GM13976 (cell line): ENCODE measurements around the gene CASP4.

ENCODE experiments used
- DNase-seq: peaks from one replicate; pipeline ENCODE4 v3.0.0; 2012; ENCODE audit warnings: low spot score
- CTCF ChIP-seq: IDR thresholded peaks from 2 replicates; pipeline ENCODE4 v1.5.1; 2012; ENCODE audit warnings: borderline replicate concordance, mild to moderate bottlenecking; ENCODE audit not compliant: insufficient read depth; ENCODE audit errors: extremely low read depth, missing control alignments, control extremely low read depth
- in situ Hi-C: fragments of 300-500 bp; cut with MboI; formaldehyde crosslinking; loops from one replicate; pipeline ENCODE4 v1.12.0; 2022; ENCODE audit warnings: low sequenced_read_pairs, mixed read lengths, inconsistent platforms; ENCODE audit not compliant: unreplicated experiment

Gene CASP4

GRCh38 chr11:104968355-104968855 is at the start of gene CASP4:
Gene CASP4 (minus strand): TSS chr11:104968574. CDS start chr11:104968525, 49 bp downstream.
- TF ChIP-seq CTCF: no peak
- in situ Hi-C loops: no loop called here
- peak; percentile 13 for DNase-seq

GRCh38 chr11:105007463-105007862 is 39.1 kb upstream of the CASP4 start:
- DNase-seq: no peak
- no peak for TF ChIP-seq CTCF
- in situ Hi-C loops: no loop called here

GRCh38 chr11:105005451-105005845 is 37.1 kb upstream of the CASP4 start:
- no peak for TF ChIP-seq CTCF
- no peak for DNase-seq
- in situ Hi-C loops: no loop called here

DNA sequence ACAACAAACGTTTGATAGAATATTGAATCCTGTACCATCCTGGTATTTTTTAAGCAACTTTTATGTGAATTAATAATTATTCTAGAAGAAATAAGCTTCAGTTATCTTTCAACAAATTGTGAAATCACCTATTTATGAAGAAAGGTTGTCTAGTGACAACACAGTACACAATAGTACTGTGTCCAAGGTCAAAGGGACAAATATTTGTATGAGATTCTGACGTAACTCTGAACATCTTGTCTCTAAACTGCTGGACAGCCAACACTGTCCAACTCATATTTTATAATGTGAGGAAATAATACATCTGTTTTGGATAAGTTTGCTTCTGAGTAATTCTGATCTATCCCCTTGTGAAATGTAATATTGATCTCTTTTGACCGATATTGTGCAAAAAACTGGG is 35.6 kb upstream of the CASP4 start:
- in situ Hi-C loops: no loop called here
- no peak for TF ChIP-seq CTCF
- DNase-seq: no peak

DNA sequence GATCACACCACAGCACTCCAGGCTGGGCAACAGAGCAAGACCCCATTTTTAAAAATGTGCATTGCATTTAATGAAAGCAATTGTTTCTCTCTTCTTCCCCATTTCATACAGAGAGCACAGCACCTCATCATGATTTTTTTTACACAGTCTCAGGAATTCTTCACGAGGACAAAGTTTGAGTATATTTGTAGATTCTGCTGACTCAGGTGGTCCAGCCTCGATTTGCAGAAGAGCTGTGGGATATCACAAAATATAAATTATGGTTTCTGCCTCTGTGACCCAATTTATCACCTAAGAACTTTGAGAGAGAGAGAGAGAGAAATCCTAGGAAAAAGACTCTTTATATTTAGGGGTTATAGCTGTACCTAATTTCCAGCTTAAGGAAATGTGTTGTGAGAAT is 34.8 kb upstream of the CASP4 start:
- no peak for TF ChIP-seq CTCF
- in situ Hi-C loops: no loop called here

DNA sequence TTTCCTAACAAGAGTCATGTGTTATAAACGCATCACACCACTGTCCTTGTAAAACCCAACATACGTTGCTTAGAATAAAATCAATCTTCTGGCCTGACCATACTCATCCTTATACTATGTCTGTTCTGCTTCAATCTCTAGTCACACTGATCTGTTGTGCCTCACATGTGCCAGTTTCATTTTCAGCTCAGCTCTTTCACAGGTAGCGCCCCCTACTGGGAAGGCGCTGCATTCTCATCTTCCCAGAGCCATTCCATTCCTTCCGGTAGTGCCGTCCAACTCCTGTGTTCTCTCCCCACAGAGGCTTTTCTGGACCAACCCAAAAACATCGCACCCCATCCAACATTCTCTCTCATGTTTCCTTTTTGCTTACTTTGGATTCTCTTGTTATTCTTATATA is 32.4 kb upstream of the CASP4 start:
- peak; percentile 28 for DNase-seq
- in situ Hi-C loops: no loop called here
- peak; percentile 83 for TF ChIP-seq CTCF

More for the DNA sequence above, 34.8 kb upstream of the CASP4 start:
- DNase-seq: no peak

- in situ Hi-C loops: no loop called here
- no peak for TF ChIP-seq CTCF
- DNase-seq: no peak
Measured at GRCh38 chr11:105000167-105000566, 31.8 kb upstream of the CASP4 start.
